ENCODE measurements around the gene CKAP5. TPM values are rescaled to one million over a fixed set of nuclear protein-coding genes. Genes with fewer than 3 reads are reported as not detected.

Gene CKAP5
- total RNA-seq, 1 experiment from 2014 or later, result 572 TPM

GRCh38 chr11:46769636-46770221 is 76.4 kb downstream of the CKAP5 start:
- H3K27me3 ChIP-seq (replicated peaks; ENCODE audit: insufficient read depth, low read depth, low read length, poor library complexity), result no peaks in the 10 kb centered on the region
- intact Hi-C loops (cut with micrococcal nuclease; ENCODE audit: unreplicated experiment), result loop anchor here (5.0 kb wide), 1 partner anchor 38 kb away; no protein-coding TSS in a partner anchor
- H3K4me3 ChIP-seq (ENCODE audit: low read depth, low read length, poor library complexity, severe bottlenecking), result no peak overlapping the region
- no peaks in the 10 kb centered on the region for H3K4me1 ChIP-seq (ENCODE audit: insufficient read depth, low read length, poor library complexity, severe bottlenecking)
- BruUV-seq (replicated peaks), result no TSS peak
- ChIA-PET CTCF (no interaction called here), POLR2A (ENCODE audit: low non-redundant PET) (no interaction called here)
- H3K36me3 ChIP-seq (ENCODE audit: insufficient read depth, low read length, poor library complexity, severe bottlenecking), result peaks cover 93% of the 10 kb centered on the region
- H3K9me3 ChIP-seq (ENCODE audit: low read depth, low read length, poor library complexity, severe bottlenecking), result no peaks in the 10 kb centered on the region
- no peak for TF ChIP-seq CTCF (conservative IDR thresholded peaks at IDR 0.05; ENCODE audit: low read depth, low read length)
- no peak for TF ChIP-seq EZH2 (IDR thresholded peaks at IDR 0.05; ENCODE audit: borderline replicate concordance, low read depth, low read length, poor library complexity, severe bottlenecking)
- DNase-seq (ENCODE audit: low spot score), result no peak
- no peak overlapping the region for H3K27ac ChIP-seq (ENCODE audit: low read depth, low read length, poor library complexity, severe bottlenecking)

GRCh38 chr11:46766656-46767055 is 79.4 kb downstream of the CKAP5 start:
- Histone ChIP-seq H3K9me3 (ENCODE audit: low read depth, low read length, poor library complexity, severe bottlenecking) (no peaks in the 10 kb centered on the region), H3K4me1 (ENCODE audit: insufficient read depth, low read length, poor library complexity, severe bottlenecking) (no peaks in the 10 kb centered on the region), H3K27ac (ENCODE audit: low read depth, low read length, poor library complexity, severe bottlenecking) (no peak overlapping the region), H3K4me3 (ENCODE audit: low read depth, low read length, poor library complexity, severe bottlenecking) (no peak overlapping the region), H3K36me3 (ENCODE audit: insufficient read depth, low read length, poor library complexity, severe bottlenecking) (peaks cover 100% of the 10 kb centered on the region), H3K27me3 (replicated peaks; ENCODE audit: insufficient read depth, low read depth, low read length, poor library complexity) (no peaks in the 10 kb centered on the region)
- TF ChIP-seq CTCF (conservative IDR thresholded peaks at IDR 0.05; ENCODE audit: low read depth, low read length) (no peak), EZH2 (IDR thresholded peaks at IDR 0.05; ENCODE audit: borderline replicate concordance, low read depth, low read length, poor library complexity, severe bottlenecking) (no peak)
- peak; percentile 43 for DNase-seq (ENCODE audit: low spot score)
- intact Hi-C loops (cut with micrococcal nuclease; ENCODE audit: unreplicated experiment), result loop anchor here (5.0 kb wide), 1 partner anchor 41 kb away; no protein-coding TSS in a partner anchor
- ChIA-PET CTCF (no interaction called here), POLR2A (ENCODE audit: low non-redundant PET) (no interaction called here)
- BruUV-seq (replicated peaks), result no TSS peak

- intact Hi-C loops (cut with micrococcal nuclease; ENCODE audit: unreplicated experiment), result no loop called here
- DNase-seq (ENCODE audit: low spot score), result no peak
- H3K27ac ChIP-seq (ENCODE audit: low read depth, low read length, poor library complexity, severe bottlenecking), result no peak overlapping the region
- no TSS peak for BruUV-seq (replicated peaks)
- H3K27me3 ChIP-seq (replicated peaks; ENCODE audit: insufficient read depth, low read depth, low read length, poor library complexity), result no peaks in the 10 kb centered on the region
- peaks cover 99% of the 10 kb centered on the region for H3K36me3 ChIP-seq (ENCODE audit: insufficient read depth, low read length, poor library complexity, severe bottlenecking)
- no peak overlapping the region for H3K4me3 ChIP-seq (ENCODE audit: low read depth, low read length, poor library complexity, severe bottlenecking)
- H3K9me3 ChIP-seq (ENCODE audit: low read depth, low read length, poor library complexity, severe bottlenecking), result no peaks in the 10 kb centered on the region
- TF ChIP-seq EZH2 (IDR thresholded peaks at IDR 0.05; ENCODE audit: borderline replicate concordance, low read depth, low read length, poor library complexity, severe bottlenecking) (no peak), CTCF (conservative IDR thresholded peaks at IDR 0.05; ENCODE audit: low read depth, low read length) (no peak)
- H3K4me1 ChIP-seq (ENCODE audit: insufficient read depth, low read length, poor library complexity, severe bottlenecking), result no peaks in the 10 kb centered on the region
- ChIA-PET POLR2A (ENCODE audit: low non-redundant PET) (interaction anchor here (0.8 kb wide), 1 partner anchor 151 kb away, joined by 4 read pairs; no protein-coding TSS in a partner anchor), CTCF (no interaction called here)
Measured at GRCh38 chr11:46762248-46762647, 83.8 kb downstream of the CKAP5 start.
